GM23248 (cell line): ENCODE data around the gene MYCBP2.

Experiments
- EZH2 ChIP-seq: fragments of 200-600 bp; sonication (generic); IDR thresholded peaks from 2 replicates; pipeline ENCODE4 v1.6.1; 2018; ENCODE audit warnings: antibody characterized with exemption, mild to moderate bottlenecking; ENCODE audit not compliant: insufficient read depth, poor library complexity, severe bottlenecking
- EZH2phosphoT487 ChIP-seq: fragments of 200-600 bp; sonication (generic); IDR thresholded peaks from 2 replicates; pipeline ENCODE4 v1.6.1; 2018; ENCODE audit warnings: antibody characterized with exemption, moderate library complexity, mild to moderate bottlenecking, low read depth; ENCODE audit not compliant: insufficient read depth

GRCh38 chr13:77099415-77099814 is 227.5 kb downstream of the MYCBP2 start:
- TF ChIP-seq EZH2phosphoT487 (no peak), EZH2 (no peak)
